ENCODE results near the gene FARSA. TPM values are rescaled to one million over a fixed set of nuclear protein-coding genes. Genes with fewer than 3 reads are reported as not detected.

FARSA gene
- total and polyA plus RNA-seq, 10 of the 15 experiments (the other 5 are each of a cell fraction or from before 2014, with no cell fraction given), result 20.3 to 212 (median 76.4) TPM

GRCh38 chr19:12886651-12886968, 46.9 kb downstream of the FARSA start:
- ATAC-seq (no peak), FAIRE-seq (no peak), DNase-seq (ENCODE audit: low read depth, low spot score) (no peak)
- CTCF ChIA-PET, result interaction anchor here (13.2 kb wide), 1 partner anchor 77 kb away, joined by 182 read pairs; no protein-coding TSS in a partner anchor
- Histone ChIP-seq H3K4me2 (ENCODE audit: control insufficient read depth, insufficient read depth) (no peak overlapping the region), H2AFZ (ENCODE audit: control insufficient read depth, low read depth, low read length) (no peak overlapping the region), H3K27ac (ENCODE audit: control insufficient read depth, insufficient read depth) (no peak overlapping the region), H3K4me1 (ENCODE audit: control insufficient read depth, insufficient read depth, low read length) (peaks cover 14% of the 10 kb centered on the region), H3K27me3 (replicated peaks in 1 of 2; ENCODE audit: control insufficient read depth in 2 of 2, insufficient read depth in 2 of 2, low read length in 1 of 2) (no peaks in the 10 kb centered on the region; a peak in 1 of 4 replicates), H4K20me1 (ENCODE audit: control insufficient read depth, insufficient read depth) (no peaks in the 10 kb centered on the region), H3K9ac (ENCODE audit: control insufficient read depth, insufficient read depth, low read length) (no peak overlapping the region), H3K4me3 (no peak overlapping the region), H3K79me2 (ENCODE audit: control insufficient read depth, insufficient read depth, low read length) (peaks cover 6% of the 10 kb centered on the region), H3K36me3 (ENCODE audit: control insufficient read depth in 2 of 2, insufficient read depth in 2 of 2, low read length in 1 of 2) (no peaks in the 10 kb centered on the region), H3K9me3 (replicated peaks; ENCODE audit: control insufficient read depth, insufficient read depth, low read length) (peaks cover 7% of the 10 kb centered on the region)
- no TSS peak for BruUV-seq (replicated peaks)
- in situ Hi-C loops (cut with MboI), result loop anchor here (10.0 kb wide), 1 partner anchor 208 kb away; no protein-coding TSS in a partner anchor
- SMC1A ChIA-PET (ENCODE audit: uncharacterized antibody, unreplicated experiment), result interaction anchor here (1.5 to 3.2 kb wide), 2 partner anchors 14 to 79 kb away, joined by 4 to 29 read pairs; no protein-coding TSS in a partner anchor
- 48% methylated on average over 5 of the region's 5 CpGs for WGBS (ENCODE audit: insufficient coverage, insufficient replicate concordance, low lambda C conversion rate, missing lambda C conversion rate)
- intact Hi-C loops (cut with micrococcal nuclease; ENCODE audit: unreplicated experiment), result no loop called here
- RAD21 ChIA-PET (ENCODE audit: unreplicated experiment), result interaction anchor here (0.7 kb wide), 1 partner anchor 208 kb away, joined by 4 read pairs; no protein-coding TSS in a partner anchor
- POLR2A ChIA-PET, result no interaction called here
- TF ChIP-seq ZZZ3 (IDR thresholded peaks at IDR 0.05; ENCODE audit: control insufficient read depth, insufficient read length, low read depth) (no peak), YY1 (IDR thresholded peaks at IDR 0.05; ENCODE audit: low read depth, low read length) (no peak), BHLHE40 (IDR thresholded peaks at IDR 0.05; ENCODE audit: borderline replicate concordance in 1 of 2, low read depth in 2 of 2, low read length in 1 of 2) (no peak), IRF5 (IDR thresholded peaks at IDR 0.05; ENCODE audit: borderline replicate concordance) (no peak), HDAC2 (IDR thresholded peaks at IDR 0.05) (no peak), SRF (IDR thresholded peaks at IDR 0.05; ENCODE audit: low read depth in 2 of 2, low read length in 2 of 2) (no peak), FOXM1 (IDR thresholded peaks at IDR 0.05; ENCODE audit: low read depth, low read length) (no peak), RELB (IDR thresholded peaks at IDR 0.05; ENCODE audit: low read depth) (no peak), MLLT1 (IDR thresholded peaks at IDR 0.05) (no peak), ZNF384 (IDR thresholded peaks at IDR 0.05; ENCODE audit: borderline replicate concordance, low read depth, low read length) (no peak), RELA (IDR thresholded peaks at IDR 0.05; ENCODE audit: borderline replicate concordance, partially characterized antibody) (no peak), PKNOX1 (IDR thresholded peaks at IDR 0.05) (no peak), NFYB (IDR thresholded peaks at IDR 0.05; ENCODE audit: insufficient read depth, low read depth, low read length) (no peak), RCOR1 (conservative IDR thresholded peaks at IDR 0.05; ENCODE audit: low read depth, low read length) (no peak), POU2F2 (IDR thresholded peaks at IDR 0.05; ENCODE audit: borderline replicate concordance, low read depth, low read length) (no peak), ZSCAN29 (IDR thresholded peaks at IDR 0.05) (no peak), E2F8 (IDR thresholded peaks at IDR 0.05; ENCODE audit: low read depth, partially characterized antibody) (no peak)

All from GM12878 (cell line).